HG02870 (cell line): Measurements from ENCODE around the gene PIK3C2B.
"Not testable (repeated sequence)": the region's sequence is repeated elsewhere in the genome, so short reads cannot be mapped to it uniquely, and the experiment has no call there.

Experiments used
- ATAC-seq: cut with Tn5 transposase; IDR thresholded peaks from one replicate; pipeline ENCODE4 v1.9.1; 2021; ENCODE audit warnings: mild to moderate bottlenecking, moderate library complexity; ENCODE audit not compliant: unreplicated experiment

PIK3C2B gene

GRCh38 chr1:204494281-204495077, at the start of gene PIK3C2B:
TSS of gene PIK3C2B (minus strand) at chr1:204494805. CDS start at chr1:204469802, 25,003 bp downstream.
- ATAC-seq, result peak; percentile 74

- ATAC-seq, result no peak
Measured at GRCh38 chr1:204544321-204544720, 49.7 kb upstream of the PIK3C2B start.

GRCh38 chr1:204541626-204542025, 47.0 kb upstream of the PIK3C2B start:
- no peak for ATAC-seq

GRCh38 chr1:204532832-204533231, 38.2 kb upstream of the PIK3C2B start:
- ATAC-seq, result no peak

GRCh38 chr1:204530932-204531331, 36.3 kb upstream of the PIK3C2B start:
- ATAC-seq, result peak; percentile 83

- no peak for ATAC-seq
Measured at GRCh38 chr1:204529371-204529895, 34.8 kb upstream of the PIK3C2B start.

- ATAC-seq, result no peak
Measured at GRCh38 chr1:204528677-204529076, 34.1 kb upstream of the PIK3C2B start.

- no peak for ATAC-seq
Measured at GRCh38 chr1:204528241-204528640, 33.6 kb upstream of the PIK3C2B start.

- peak; percentile 48 for ATAC-seq
Measured at GRCh38 chr1:204524986-204525385, 30.4 kb upstream of the PIK3C2B start.

GRCh38 chr1:204523605-204524215, 29.1 kb upstream of the PIK3C2B start:
- no peak for ATAC-seq

- ATAC-seq, result not testable (repeated sequence)
Measured at GRCh38 chr1:204521941-204522521, 27.4 kb upstream of the PIK3C2B start.

GRCh38 chr1:204520834-204521709, 26.5 kb upstream of the PIK3C2B start:
- ATAC-seq, result no peak

GRCh38 chr1:204517382-204517781, 22.8 kb upstream of the PIK3C2B start:
- ATAC-seq, result not testable (repeated sequence)

GRCh38 chr1:204516180-204516879, 21.7 kb upstream of the PIK3C2B start, which contains the start of gene MDM4:
TSS of gene MDM4 (plus strand) at chr1:204516406. CDS start at chr1:204525519, 9,113 bp downstream.
- ATAC-seq, result peak; percentile 68

GRCh38 chr1:204514828-204515227, 20.2 kb upstream of the PIK3C2B start:
- ATAC-seq, result no peak

- no peak for ATAC-seq
Measured at GRCh38 chr1:204513117-204513716, 18.6 kb upstream of the PIK3C2B start.

GRCh38 chr1:204511366-204511765, 16.8 kb upstream of the PIK3C2B start:
- ATAC-seq, result no peak

- no peak for ATAC-seq
Measured at GRCh38 chr1:204509186-204509635, 14.6 kb upstream of the PIK3C2B start.

- no peak for ATAC-seq
Measured at GRCh38 chr1:204507317-204508105, 12.9 kb upstream of the PIK3C2B start.
